Measurements from ENCODE around the gene PATJ.
"Not testable (repeated sequence)": the region's sequence is repeated elsewhere in the genome, so short reads cannot be mapped to it uniquely, and the experiment has no call there.

PATJ gene

DNA sequence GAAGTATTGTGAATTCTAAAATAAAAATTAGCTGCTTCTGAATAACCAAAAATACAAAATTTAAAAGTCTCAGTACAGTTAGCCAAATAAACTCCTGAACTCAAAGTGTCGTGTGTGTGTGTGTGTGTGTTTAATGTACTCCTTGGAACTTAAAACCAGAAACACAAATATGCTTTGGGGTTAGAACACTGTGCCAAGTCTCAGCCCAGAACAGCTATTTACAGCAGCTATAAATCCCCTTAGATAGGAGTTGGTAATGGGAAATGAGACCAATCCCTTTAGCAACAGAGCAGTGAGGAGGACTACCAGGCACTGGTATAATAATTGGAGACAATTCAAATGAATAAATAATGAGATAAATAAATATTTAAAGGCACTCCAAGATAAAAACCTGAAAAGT lies 83.1 kb downstream of the PATJ start:
- no peak for DNase-seq (ENCODE audit: low read depth in 2 of 2, low spot score in 1 of 2)

DNA sequence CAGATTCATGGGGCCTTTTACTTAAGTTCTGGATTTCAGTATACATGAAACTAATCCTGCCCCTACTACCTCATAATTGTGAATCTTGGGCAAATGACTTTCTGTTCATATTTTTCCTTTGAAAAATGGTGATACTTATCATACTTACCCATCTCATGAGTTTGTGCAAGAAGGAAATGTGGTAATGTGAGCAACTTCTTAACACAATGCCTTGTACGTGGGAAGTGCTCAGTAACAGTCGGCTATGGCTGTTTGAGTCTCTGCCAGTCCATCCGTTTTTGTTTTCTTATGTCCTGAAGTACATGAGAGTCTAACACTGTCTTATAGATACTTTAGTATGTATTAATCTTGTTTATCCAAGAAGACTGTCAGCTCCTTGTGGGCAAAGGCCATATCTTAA lies 86.5 kb downstream of the PATJ start:
- DNase-seq (ENCODE audit: low read depth in 2 of 2, low spot score in 1 of 2) = no peak

GRCh38 chr1:61836649-61837048 lies 94.4 kb downstream of the PATJ start:
- no peak for DNase-seq (ENCODE audit: low read depth in 2 of 2, low spot score in 1 of 2)

DNA sequence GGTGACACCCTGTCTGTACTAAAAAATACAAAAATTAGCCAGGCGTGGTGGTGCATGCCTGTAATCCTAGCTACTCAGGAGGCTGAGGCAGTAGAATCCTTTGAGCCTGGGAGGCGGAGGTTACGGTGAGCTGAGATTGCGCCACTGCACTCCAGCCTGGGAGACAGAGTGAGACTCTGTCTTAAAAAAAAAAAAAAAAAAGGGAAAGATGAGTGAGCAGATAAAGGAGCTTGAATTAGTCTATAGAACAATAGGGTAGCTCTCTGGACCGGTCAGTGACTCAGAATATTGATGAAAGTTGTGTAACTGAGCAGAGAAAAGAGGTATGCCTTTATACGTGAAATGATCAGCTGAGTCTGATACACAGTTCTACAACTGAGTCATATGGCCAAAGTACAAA lies 95.3 kb downstream of the PATJ start:
- not testable (repeated sequence) for DNase-seq (ENCODE audit: low read depth in 2 of 2, low spot score in 1 of 2)

GRCh38 chr1:61839679-61840078 lies 97.4 kb downstream of the PATJ start:
- DNase-seq (ENCODE audit: low read depth in 2 of 2, low spot score in 1 of 2) = no peak

- no peak for DNase-seq (ENCODE audit: low read depth in 2 of 2, low spot score in 1 of 2)
Observed at GRCh38 chr1:61842036-61842435, 99.8 kb downstream of the PATJ start.

DNA sequence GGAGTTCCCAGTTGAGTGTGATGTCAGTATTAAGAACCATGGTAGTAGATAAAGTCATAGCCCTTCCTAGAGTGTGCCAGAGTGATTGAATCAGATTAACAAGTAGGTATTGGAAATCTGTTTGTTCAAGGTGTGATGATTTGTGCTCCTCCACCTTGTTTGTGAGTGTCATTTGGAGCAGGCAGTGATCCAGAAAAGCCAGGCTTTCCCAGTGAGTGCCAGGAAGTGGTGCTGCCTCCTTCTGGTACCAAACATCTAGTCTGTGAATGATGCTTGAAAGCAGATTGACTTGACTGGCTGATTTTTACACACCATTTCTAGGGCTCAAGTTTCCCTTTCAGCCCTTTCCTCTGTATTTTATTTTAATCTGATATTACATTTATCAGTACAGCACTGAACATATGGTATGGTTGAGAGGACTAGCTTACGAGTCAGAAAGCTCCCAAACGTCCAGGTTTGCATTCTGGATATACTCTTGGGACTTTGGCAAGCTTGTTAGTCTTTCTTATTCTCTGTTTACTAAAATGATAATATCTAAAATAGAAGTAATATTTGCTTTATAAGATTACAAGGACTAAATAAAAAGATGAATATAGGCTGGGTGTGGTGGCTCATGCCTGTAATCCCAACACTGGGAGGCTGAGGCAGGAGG lies 100.7 kb downstream of the PATJ start:
- DNase-seq (ENCODE audit: low read depth in 2 of 2, low spot score in 1 of 2) = no peak

GRCh38 chr1:61844006-61844405 lies 101.7 kb downstream of the PATJ start:
- no peak for DNase-seq (ENCODE audit: low read depth in 2 of 2, low spot score in 1 of 2)

DNA sequence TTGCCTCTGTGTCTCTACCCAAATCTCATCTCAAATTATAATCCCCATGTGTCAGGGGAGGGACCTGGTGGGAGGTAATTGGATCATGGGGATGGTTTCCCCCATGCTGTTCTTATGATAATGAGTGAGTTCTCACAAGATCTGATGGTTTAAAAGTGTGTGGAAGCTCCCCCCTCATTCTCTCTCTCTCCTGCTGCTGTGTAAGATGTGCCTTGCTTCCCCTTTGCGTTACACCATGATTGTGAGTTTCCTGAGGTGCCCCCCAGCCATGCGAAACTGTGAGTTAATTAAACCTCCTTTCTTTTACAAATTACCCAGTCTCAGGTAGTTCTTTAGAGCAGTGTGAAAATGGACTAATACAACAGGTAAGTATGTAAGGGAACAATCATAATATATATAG lies 102.4 kb downstream of the PATJ start:
- not testable (repeated sequence) for DNase-seq (ENCODE audit: low read depth in 2 of 2, low spot score in 1 of 2)

DNA sequence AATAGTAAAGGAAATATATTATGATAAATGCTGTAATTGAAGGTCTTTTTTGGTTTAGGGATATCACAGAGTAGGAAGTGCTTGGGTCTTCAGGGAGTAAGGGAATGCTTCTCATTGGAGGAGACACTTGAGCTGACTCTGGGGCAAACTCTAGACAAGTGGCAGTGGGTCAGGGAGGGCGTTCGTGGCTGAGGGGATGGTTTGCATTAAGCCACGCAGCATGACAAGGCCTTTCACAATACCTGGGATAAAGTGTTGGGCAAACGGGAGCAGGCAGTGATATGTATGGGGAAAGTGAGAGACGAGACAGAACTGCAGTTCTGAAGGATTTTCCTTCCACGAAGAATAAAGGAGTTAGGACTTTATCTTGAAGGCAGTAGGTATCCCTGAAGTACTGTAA lies 109.0 kb downstream of the PATJ start:
- no peak for DNase-seq (ENCODE audit: low read depth in 2 of 2, low spot score in 1 of 2)

DNA sequence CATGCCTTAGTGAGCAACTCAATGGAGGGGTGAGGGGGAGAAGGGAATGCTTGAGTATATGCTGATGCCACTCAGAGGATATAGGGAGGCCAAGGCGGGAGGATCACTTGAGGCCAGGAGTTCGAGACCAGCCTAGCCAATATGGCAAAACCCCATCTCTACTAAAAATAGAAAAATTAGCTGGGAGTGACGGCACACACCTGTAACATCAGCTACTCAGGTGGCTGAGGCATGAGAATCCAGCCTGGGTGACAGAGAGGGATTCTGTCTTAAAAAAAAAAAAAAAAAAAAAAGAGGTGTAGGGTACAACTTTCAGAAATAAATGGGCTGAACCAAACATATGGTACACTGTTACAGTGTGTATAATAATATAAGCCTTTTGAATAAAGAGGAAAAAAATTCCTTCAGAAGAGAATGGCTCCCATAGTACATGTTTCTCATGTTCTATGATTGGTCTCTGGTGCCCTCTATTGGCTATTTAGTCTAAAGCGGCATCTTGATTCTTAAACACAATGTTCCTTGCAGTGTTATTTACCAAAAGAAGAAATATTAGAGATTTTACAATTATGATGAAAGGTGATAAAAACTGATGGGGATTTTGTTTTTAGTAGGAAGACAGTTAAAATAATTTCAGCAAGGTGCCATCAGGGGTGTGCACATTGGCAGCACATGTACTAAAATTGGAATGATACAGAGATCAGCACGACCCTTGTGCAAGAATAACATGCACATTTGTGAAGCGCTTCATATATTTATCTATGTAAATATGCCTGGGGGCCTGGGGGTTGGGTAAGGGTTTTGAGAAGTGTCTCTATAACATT lies 109.8 kb downstream of the PATJ start:
- no peak for DNase-seq (ENCODE audit: low read depth in 2 of 2, low spot score in 1 of 2)

GRCh38 chr1:61852670-61853015 lies 110.4 kb downstream of the PATJ start:
- no peak for DNase-seq (ENCODE audit: low read depth in 2 of 2, low spot score in 1 of 2)

DNA sequence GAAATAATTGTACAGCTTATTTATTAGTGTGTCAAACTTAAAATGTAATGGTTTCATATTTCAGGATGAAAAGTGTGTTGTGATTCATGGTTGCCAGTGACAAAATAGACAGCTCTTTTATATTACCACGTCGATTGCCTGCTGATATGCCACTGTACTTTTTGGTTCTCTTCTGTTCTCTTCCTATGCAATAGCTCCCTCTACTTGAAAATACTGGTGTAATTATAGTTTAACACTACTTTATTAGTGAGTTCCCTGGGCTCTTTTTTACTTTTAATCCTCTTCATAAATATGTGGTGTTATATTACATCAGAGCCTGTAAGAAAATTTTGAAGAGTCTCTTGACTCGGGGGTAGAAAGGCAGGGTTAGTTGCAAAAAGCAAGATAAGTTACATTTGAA lies 111.3 kb downstream of the PATJ start:
- DNase-seq (ENCODE audit: low read depth in 2 of 2, low spot score in 1 of 2) = no peak

DNA sequence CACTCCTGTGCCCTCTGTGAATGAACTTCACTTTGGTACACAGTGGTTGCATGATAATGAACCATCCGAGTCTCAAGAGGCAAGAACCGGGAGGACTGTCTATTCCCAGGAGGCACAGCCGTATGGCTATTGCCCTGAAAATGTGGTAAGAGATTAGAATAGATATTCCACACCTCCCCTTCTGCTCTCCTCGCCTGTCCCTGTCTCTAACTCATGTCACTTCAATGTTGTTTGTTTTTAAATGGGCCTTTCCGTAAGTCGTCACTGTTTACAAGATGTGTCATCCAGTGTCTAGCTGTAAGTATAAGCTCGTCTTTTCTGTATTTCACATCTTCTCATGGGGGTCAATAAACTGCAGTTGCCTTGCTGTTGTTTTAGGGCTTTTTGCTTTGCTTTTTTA lies 122.2 kb downstream of the PATJ start:
- DNase-seq (ENCODE audit: low read depth in 2 of 2, low spot score in 1 of 2) = no peak

DNA sequence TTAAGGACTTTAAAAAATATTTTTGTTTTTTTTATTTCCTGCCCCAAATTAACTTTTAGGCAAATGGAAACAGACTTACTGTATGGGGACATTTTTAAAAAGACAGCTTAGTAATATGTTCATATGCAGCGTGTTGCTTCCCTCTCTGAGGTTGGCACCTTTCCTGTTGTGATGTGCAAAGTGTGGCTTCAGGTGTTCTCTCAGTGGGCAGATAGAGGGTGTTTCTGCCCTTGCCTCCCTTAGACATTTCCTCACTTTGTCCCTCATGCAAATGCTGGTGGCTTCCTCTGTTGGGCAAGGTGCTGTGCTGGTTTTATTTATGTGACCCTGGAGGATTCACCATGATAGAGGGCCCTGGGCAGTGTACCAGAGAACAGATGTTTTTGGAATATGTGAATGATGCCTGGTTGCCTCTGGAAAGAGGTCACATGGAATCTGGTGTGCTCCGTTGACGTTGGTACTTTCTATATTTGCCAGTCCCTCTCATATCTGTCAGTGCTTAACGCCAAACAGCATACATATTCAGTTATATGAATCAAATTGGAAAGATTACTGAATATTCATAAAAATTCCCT lies 123.5 kb downstream of the PATJ start:
- no peak for DNase-seq (ENCODE audit: low read depth in 2 of 2, low spot score in 1 of 2)

- no peak for DNase-seq (ENCODE audit: low read depth in 2 of 2, low spot score in 1 of 2)
Observed at GRCh38 chr1:61869691-61870109, 127.4 kb downstream of the PATJ start.

- DNase-seq (ENCODE audit: low read depth in 2 of 2, low spot score in 1 of 2) = no peak
Observed at GRCh38 chr1:61872206-61872605, 129.9 kb downstream of the PATJ start.

GRCh38 chr1:61873581-61873980 lies 131.3 kb downstream of the PATJ start:
- DNase-seq (ENCODE audit: low read depth in 2 of 2, low spot score in 1 of 2) = no peak

DNA sequence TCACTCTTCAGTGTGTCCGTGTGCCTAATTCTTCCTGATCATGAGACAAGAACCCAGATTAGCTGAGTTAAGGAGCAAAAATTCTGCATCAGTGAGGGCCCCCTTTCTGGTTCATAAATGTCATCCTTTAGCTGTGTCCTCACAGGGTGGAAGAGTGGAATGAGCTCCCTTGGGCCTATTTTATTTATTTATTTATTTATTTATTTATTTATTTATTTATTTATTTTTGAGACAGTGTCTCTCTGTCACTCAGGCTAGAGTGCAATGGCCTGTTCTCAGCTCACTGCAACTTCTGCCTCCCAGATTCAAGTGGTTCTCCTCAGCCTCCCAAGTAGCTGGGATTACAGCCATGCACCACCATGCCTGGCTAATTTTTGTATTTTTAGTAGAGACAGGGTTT lies 131.7 kb downstream of the PATJ start:
- DNase-seq (ENCODE audit: low read depth in 2 of 2, low spot score in 1 of 2) = no peak

DNA sequence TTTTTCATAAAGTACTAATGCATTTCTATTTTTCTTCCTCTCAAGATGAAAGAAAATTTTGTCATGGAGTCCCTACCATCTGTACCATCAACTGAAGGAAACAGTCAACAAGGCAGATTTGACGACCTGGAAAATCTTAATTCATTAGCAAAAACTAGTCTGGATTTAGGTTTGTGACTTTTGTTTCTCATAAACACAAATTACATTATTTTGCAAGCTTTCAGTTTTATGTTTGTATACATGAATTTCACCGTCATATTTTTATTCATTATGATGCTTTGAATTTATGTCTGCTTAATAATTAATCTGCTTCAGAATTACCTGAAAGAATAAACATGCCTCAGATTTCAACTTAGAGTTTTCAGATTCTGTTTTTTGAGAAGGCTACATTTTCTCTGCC lies 132.9 kb downstream of the PATJ start:
- no peak for DNase-seq (ENCODE audit: low read depth in 2 of 2, low spot score in 1 of 2)

GRCh38 chr1:61879887-61880474 lies 137.7 kb downstream of the PATJ start:
- not testable (repeated sequence) for DNase-seq (ENCODE audit: low read depth in 2 of 2, low spot score in 1 of 2)
